ENCODE results near the gene ZNF526. TPM values are rescaled to one million over a fixed set of nuclear protein-coding genes. Genes with fewer than 3 reads are reported as not detected.

Gene ZNF526
- total and polyA plus RNA-seq, 9 of the 15 experiments (the other 6 are each of a cell fraction or from before 2014, with no cell fraction given) = 1.3 to 17.9 (median 6.2) TPM

DNA sequence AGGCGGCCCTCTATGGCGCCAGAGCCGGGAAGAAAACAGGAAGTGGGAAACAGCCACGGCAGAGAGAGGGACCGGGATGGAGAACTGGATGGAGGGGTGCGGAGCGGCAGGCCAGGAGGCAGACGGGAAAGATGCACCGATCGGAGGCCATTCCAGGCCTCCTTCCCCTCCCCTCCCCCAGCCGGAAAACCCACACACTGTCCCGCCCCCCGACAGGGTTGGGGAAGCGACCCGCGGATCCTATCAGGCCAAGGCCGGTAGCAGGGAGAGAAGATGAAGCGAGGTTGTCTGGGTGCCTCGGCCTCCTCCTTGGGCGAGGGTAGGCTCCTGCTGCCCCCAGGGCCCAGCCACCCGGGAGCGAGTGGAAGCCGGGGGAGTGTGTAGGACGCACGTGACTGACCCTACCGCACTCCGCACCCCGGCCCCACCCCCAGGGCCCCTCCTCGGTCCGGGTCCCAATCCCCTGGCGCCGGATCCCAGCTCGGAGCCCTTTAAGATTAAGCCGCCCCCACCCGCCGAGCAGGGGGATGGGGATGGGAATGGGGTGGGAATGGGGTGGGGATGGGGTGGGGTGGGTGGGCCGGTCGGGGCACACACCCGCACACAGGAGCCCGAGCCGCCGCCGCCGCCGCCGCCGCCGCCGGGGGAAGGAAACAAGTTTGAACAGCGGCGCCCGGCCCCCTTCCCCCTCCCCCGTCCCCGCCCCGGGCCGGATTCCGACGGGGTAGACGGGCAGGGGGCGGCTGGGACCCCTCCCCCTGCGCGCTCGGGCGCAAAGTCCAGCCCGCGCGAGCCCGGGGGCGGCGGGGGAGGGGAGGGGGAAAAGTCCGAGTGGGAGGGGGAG is 33.4 kb downstream of the ZNF526 start (continued):
- TF ChIP-seq, protein P1, sequence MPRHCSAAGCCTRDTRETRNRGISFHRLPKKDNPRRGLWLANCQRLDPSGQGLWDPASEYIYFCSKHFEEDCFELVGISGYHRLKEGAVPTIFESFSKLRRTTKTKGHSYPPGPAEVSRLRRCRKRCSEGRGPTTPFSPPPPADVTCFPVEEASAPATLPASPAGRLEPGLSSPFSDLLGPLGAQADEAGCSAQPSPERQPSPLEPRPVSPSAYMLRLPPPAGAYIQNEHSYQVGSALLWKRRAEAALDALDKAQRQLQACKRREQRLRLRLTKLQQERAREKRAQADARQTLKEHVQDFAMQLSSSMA (CRISPR knock-in tag; IDR thresholded peaks at IDR 0.05) = no peak
- no peak for TF ChIP-seq CBX1 (IDR thresholded peaks at IDR 0.05; ENCODE audit: low read depth)
- no peak for TF ChIP-seq FIP1L1 (IDR thresholded peaks at IDR 0.05; ENCODE audit: low read depth, low read length, poor library complexity, severe bottlenecking)
- TF ChIP-seq TRIM24 (IDR thresholded peaks at IDR 0.05) = no peak
- TF ChIP-seq TFAM (CRISPR knock-in tag; conservative IDR thresholded peaks at IDR 0.05) = no peak
- TF ChIP-seq KAT7 (CRISPR knock-in tag; IDR thresholded peaks at IDR 0.05; ENCODE audit: borderline replicate concordance) = no peak
- no peak for TF ChIP-seq KLF13 (tag; IDR thresholded peaks at IDR 0.05; ENCODE audit: borderline replicate concordance, low read depth)
- TF ChIP-seq, protein P2, sequence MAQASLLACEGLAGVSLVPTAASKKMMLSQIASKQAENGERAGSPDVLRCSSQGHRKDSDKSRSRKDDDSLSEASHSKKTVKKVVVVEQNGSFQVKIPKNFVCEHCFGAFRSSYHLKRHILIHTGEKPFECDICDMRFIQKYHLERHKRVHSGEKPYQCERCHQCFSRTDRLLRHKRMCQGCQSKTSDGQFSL (CRISPR knock-in tag; IDR thresholded peaks at IDR 0.05) = no peak
- TF ChIP-seq, protein P2 (tag; IDR thresholded peaks at IDR 0.05) = no peak
- no peak for TF ChIP-seq U2AF1 (optimal IDR thresholded peaks at IDR 0.05; ENCODE audit: low read depth, low read length)
- TF ChIP-seq MEIS2 (IDR thresholded peaks at IDR 0.05; ENCODE audit: partially characterized antibody) = no peak
- TF ChIP-seq, protein P3, sequence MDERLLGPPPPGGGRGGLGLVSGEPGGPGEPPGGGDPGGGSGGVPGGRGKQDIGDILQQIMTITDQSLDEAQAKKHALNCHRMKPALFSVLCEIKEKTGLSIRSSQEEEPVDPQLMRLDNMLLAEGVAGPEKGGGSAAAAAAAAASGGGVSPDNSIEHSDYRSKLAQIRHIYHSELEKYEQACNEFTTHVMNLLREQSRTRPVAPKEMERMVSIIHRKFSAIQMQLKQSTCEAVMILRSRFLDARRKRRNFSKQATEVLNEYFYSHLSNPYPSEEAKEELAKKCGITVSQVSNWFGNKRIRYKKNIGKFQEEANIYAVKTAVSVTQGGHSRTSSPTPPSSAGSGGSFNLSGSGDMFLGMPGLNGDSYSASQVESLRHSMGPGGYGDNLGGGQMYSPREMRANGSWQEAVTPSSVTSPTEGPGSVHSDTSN (CRISPR knock-in tag; IDR thresholded peaks at IDR 0.05; ENCODE audit: low read depth) = no peak
- TF ChIP-seq, protein P3 (tag; conservative IDR thresholded peaks at IDR 0.05; ENCODE audit: low read depth) = no peak
- no peak for TF ChIP-seq ZNF668 (CRISPR knock-in tag; IDR thresholded peaks at IDR 0.05)
- no peak for TF ChIP-seq RUNX1 (IDR thresholded peaks at IDR 0.05; ENCODE audit: low read depth)
- no peak for TF ChIP-seq ZNF431 (CRISPR knock-in tag; IDR thresholded peaks at IDR 0.05)
- TF ChIP-seq CHD2 (IDR thresholded peaks at IDR 0.05; ENCODE audit: low read depth, low read length) = no peak
- 0 out of 2 replicates have a peak, but pooled peaks have one; percentile 51 for TF ChIP-seq EP400 (IDR thresholded peaks at IDR 0.05)
- TF ChIP-seq, protein P4, sequence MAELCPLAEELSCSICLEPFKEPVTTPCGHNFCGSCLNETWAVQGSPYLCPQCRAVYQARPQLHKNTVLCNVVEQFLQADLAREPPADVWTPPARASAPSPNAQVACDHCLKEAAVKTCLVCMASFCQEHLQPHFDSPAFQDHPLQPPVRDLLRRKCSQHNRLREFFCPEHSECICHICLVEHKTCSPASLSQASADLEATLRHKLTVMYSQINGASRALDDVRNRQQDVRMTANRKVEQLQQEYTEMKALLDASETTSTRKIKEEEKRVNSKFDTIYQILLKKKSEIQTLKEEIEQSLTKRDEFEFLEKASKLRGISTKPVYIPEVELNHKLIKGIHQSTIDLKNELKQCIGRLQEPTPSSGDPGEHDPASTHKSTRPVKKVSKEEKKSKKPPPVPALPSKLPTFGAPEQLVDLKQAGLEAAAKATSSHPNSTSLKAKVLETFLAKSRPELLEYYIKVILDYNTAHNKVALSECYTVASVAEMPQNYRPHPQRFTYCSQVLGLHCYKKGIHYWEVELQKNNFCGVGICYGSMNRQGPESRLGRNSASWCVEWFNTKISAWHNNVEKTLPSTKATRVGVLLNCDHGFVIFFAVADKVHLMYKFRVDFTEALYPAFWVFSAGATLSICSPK (IDR thresholded peaks at IDR 0.05; ENCODE audit: borderline replicate concordance) = no peak
- TF ChIP-seq, protein P5, sequence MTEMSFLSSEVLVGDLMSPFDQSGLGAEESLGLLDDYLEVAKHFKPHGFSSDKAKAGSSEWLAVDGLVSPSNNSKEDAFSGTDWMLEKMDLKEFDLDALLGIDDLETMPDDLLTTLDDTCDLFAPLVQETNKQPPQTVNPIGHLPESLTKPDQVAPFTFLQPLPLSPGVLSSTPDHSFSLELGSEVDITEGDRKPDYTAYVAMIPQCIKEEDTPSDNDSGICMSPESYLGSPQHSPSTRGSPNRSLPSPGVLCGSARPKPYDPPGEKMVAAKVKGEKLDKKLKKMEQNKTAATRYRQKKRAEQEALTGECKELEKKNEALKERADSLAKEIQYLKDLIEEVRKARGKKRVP (CRISPR knock-in tag; IDR thresholded peaks at IDR 0.05) = no peak
- peak; percentile 66; the same call in 1 of the 2 replicates for TF ChIP-seq MXI1 (IDR thresholded peaks at IDR 0.05; ENCODE audit: low read depth, low read length)
- TF ChIP-seq RB1 (IDR thresholded peaks at IDR 0.05; ENCODE audit: low read depth) = no peak

Measured in K562 (cell line).